PC-9 (cell line): ENCODE measurements around the gene SH3BP5L. TPM values are rescaled to one million over a fixed set of nuclear protein-coding genes. Genes with fewer than 3 reads are reported as not detected.

Experiments used
- BruUV-seq: library from RNA; stranded (reverse); fragments of 400-500 nt; replicated peaks from 2 replicates; lab custom pipeline; 2021; lab: Mats Ljungman, UMichigan
- CTCF ChIA-PET: fragments of 300-600 bp; sonication (Branson Sonifier 250); formaldehyde crosslinking; loops from one replicate; lab custom pipeline; 2022; ENCODE audit warnings: antibody characterized with exemption; lab: Charles Lee
- POLR2A ChIA-PET: fragments of 300-600 bp; sonication (Branson Sonifier 250); formaldehyde crosslinking; loops from one replicate; lab custom pipeline; 2022; ENCODE audit warnings: antibody characterized with exemption; ENCODE audit not compliant: unreplicated experiment; lab: Charles Lee
- DNase-seq, 2 experiments: peaks; one replicate each; pipeline versions ENCODE4 v3.0.0 to v3.0.0-alpha.2; 2015 to 2022; ENCODE audit warnings: mixed read lengths in 1 of 2
- H2AFZ ChIP-seq: fragments of 200-600 bp; sonication (generic); 2 replicates; pipeline ENCODE4 v1.8.1; 2017; ENCODE audit warnings: antibody characterized with exemption
- H3F3A ChIP-seq: fragments of 200-600 bp; sonication (generic); 2 replicates; pipeline ENCODE4 v1.8.1; 2017; ENCODE audit warnings: antibody characterized with exemption, mild to moderate bottlenecking, low read depth; ENCODE audit not compliant: insufficient read depth
- H3K27ac ChIP-seq: fragments of 200-600 bp; sonication (generic); 2 replicates; pipeline ENCODE4 v1.6.1; 2016; ENCODE audit warnings: mixed run types
- H3K27me3 ChIP-seq: fragments of 200-600 bp; sonication (generic); 2 replicates; pipeline ENCODE4 v1.6.1; 2016; ENCODE audit warnings: low read depth, mixed run types; ENCODE audit not compliant: insufficient read depth
- H3K36me3 ChIP-seq: fragments of 200-600 bp; sonication (generic); 2 replicates; pipeline ENCODE4 v1.6.1; 2016; ENCODE audit warnings: low read depth, mixed run types
- H3K4me1 ChIP-seq: fragments of 200-600 bp; sonication (generic); replicated peaks from 2 replicates; pipeline ENCODE4 v1.6.1; 2016; ENCODE audit warnings: mixed run types; ENCODE audit not compliant: insufficient read depth
- H3K4me2 ChIP-seq: fragments of 200-600 bp; sonication (generic); 2 replicates; pipeline ENCODE4 v1.6.1; 2017; ENCODE audit warnings: mixed run types
- H3K4me3 ChIP-seq: fragments of 200-600 bp; sonication (generic); 2 replicates; pipeline ENCODE4 v1.6.1; 2016; ENCODE audit warnings: mixed run types
- H3K79me2 ChIP-seq: fragments of 200-600 bp; sonication (generic); 2 replicates; pipeline ENCODE4 v1.6.1; 2017; ENCODE audit warnings: low read depth, mixed run types
- H3K9me2 ChIP-seq: fragments of 200-600 bp; sonication (generic); 2 replicates; pipeline ENCODE4 v1.8.1; 2017; ENCODE audit warnings: mild to moderate bottlenecking; ENCODE audit not compliant: insufficient read depth
- H3K9me3 ChIP-seq: fragments of 200-600 bp; sonication (generic); 2 replicates; pipeline ENCODE4 v1.8.1; 2016; ENCODE audit warnings: low read depth; ENCODE audit not compliant: insufficient read depth
- H4K20me1 ChIP-seq: fragments of 200-600 bp; sonication (generic); 2 replicates; pipeline ENCODE4 v1.8.1; 2017; ENCODE audit not compliant: insufficient read depth
- CTCF ChIP-seq: fragments of 200-600 bp; sonication (generic); conservative IDR thresholded peaks from 2 replicates; pipeline ENCODE4 v1.6.1; 2017; ENCODE audit warnings: mixed run types, antibody characterized with exemption, mild to moderate bottlenecking, moderate library complexity
- EZH2 ChIP-seq: fragments of 200-600 bp; sonication (generic); IDR thresholded peaks from 2 replicates; pipeline ENCODE4 v1.8.0; 2017; ENCODE audit warnings: antibody characterized with exemption, low read depth
- intact Hi-C: fragments of 100-400 bp; cut with micrococcal nuclease; formaldehyde crosslinking; loops from one replicate; pipeline ENCODE4 v1.10.0; 2022; ENCODE audit not compliant: unreplicated experiment
- total RNA-seq: library from RNA; stranded (reverse); gene quantifications from 2 replicates; pipeline ENCODE4 v1.2.3, GENCODE V29; 2021

SH3BP5L gene
- total RNA-seq, 1 experiment from 2014 or later, result 24.6 TPM

- Histone ChIP-seq H3K4me3 (no peak overlapping the region), H3K27me3 (peaks cover 32% of the 10 kb centered on the region; the same call in 1 of the 2 replicates), H3K9me3 (no peaks in the 10 kb centered on the region), H3F3A (no peaks in the 10 kb centered on the region), H3K79me2 (no peaks in the 10 kb centered on the region), H4K20me1 (no peaks in the 10 kb centered on the region), H2AFZ (no peak overlapping the region), H3K27ac (no peak overlapping the region), H3K9me2 (no peaks in the 10 kb centered on the region), H3K36me3 (no peaks in the 10 kb centered on the region), H3K4me2 (no peak overlapping the region), H3K4me1 (no peaks in the 10 kb centered on the region)
- no peak for DNase-seq
- ChIA-PET POLR2A (interaction anchor here (0.6 kb wide), 1 partner anchor 40 kb away, joined by 8 read pairs; no protein-coding TSS in a partner anchor), CTCF (no interaction called here)
- intact Hi-C loops, result no loop called here
- TF ChIP-seq CTCF (no peak), EZH2 (no peak)
- BruUV-seq, result no TSS peak
Observed at GRCh38 chr1:248793592-248793991, 32.1 kb downstream of the SH3BP5L start.

- no peak for DNase-seq
- ChIA-PET CTCF (no interaction called here), POLR2A (no interaction called here)
- no peak for TF ChIP-seq EZH2
- no peak for TF ChIP-seq CTCF
- Histone ChIP-seq H2AFZ (no peak overlapping the region), H3K9me3 (no peaks in the 10 kb centered on the region), H3K9me2 (no peaks in the 10 kb centered on the region), H4K20me1 (no peaks in the 10 kb centered on the region), H3F3A (no peaks in the 10 kb centered on the region), H3K27me3 (peaks cover 24% of the 10 kb centered on the region; the same call in 1 of the 2 replicates), H3K27ac (no peak overlapping the region), H3K79me2 (no peaks in the 10 kb centered on the region), H3K4me2 (no peak overlapping the region), H3K36me3 (no peaks in the 10 kb centered on the region), H3K4me1 (no peaks in the 10 kb centered on the region), H3K4me3 (no peak overlapping the region)
- intact Hi-C loops, result no loop called here
- BruUV-seq, result no TSS peak
Observed at GRCh38 chr1:248792342-248792741, 33.4 kb downstream of the SH3BP5L start.

- H3K79me2 ChIP-seq, result no peaks in the 10 kb centered on the region
- H3K27ac ChIP-seq, result no peak overlapping the region
- no peak overlapping the region for H3K4me3 ChIP-seq
- peaks cover 26% of the 10 kb centered on the region; the same call in 1 of the 2 replicates for H3K27me3 ChIP-seq
- no peaks in the 10 kb centered on the region for H4K20me1 ChIP-seq
- ChIA-PET CTCF (no interaction called here), POLR2A (no interaction called here)
- no peak for TF ChIP-seq CTCF
- TF ChIP-seq EZH2, result no peak
- no peaks in the 10 kb centered on the region for H3F3A ChIP-seq
- H3K36me3 ChIP-seq, result no peaks in the 10 kb centered on the region
- no peak overlapping the region for H3K4me2 ChIP-seq
- no TSS peak for BruUV-seq
- no peaks in the 10 kb centered on the region for H3K9me2 ChIP-seq
- DNase-seq, result no peak
- intact Hi-C loops, result no loop called here
- no peaks in the 10 kb centered on the region for H3K4me1 ChIP-seq
- no peaks in the 10 kb centered on the region for H3K9me3 ChIP-seq
- H2AFZ ChIP-seq, result no peak overlapping the region
Observed at GRCh38 chr1:248791010-248791409, 34.7 kb downstream of the SH3BP5L start.
